HG02885 (cell line): Measurements from ENCODE around the gene BAIAP2.
A peak's percentile ranks its signal among the peaks of the same experiment; 100 is the strongest.

Experiments used
- ATAC-seq: cut with Tn5 transposase; IDR thresholded peaks from one replicate; pipeline ENCODE4 v1.9.1; 2021; ENCODE audit warnings: mild to moderate bottlenecking; ENCODE audit not compliant: unreplicated experiment, poor library complexity

BAIAP2 gene

GRCh38 chr17:81034779-81035520 lies at the start of gene BAIAP2:
BAIAP2 (plus strand) TSS chr17:81035151; CDS start chr17:81035255, 104 bp downstream.
- ATAC-seq = peak; percentile 72

- ATAC-seq = no peak
Measured at GRCh38 chr17:80986046-80986445, 48.9 kb upstream of the BAIAP2 start.

GRCh38 chr17:80986816-80987475 lies 48.0 kb upstream of the BAIAP2 start:
- ATAC-seq = no peak

GRCh38 chr17:80987941-80988461 lies 47.0 kb upstream of the BAIAP2 start:
- no peak for ATAC-seq

- no peak for ATAC-seq
Measured at GRCh38 chr17:80989586-80989913, 45.4 kb upstream of the BAIAP2 start.

- no peak for ATAC-seq
Measured at GRCh38 chr17:80990921-80991644, 43.9 kb upstream of the BAIAP2 start.

- peak; percentile 72 for ATAC-seq
Measured at GRCh38 chr17:80991645-80992076, 43.3 kb upstream of the BAIAP2 start, which contains the start of gene CHMP6. CHMP6 (plus strand) TSS chr17:80991841; CDS start chr17:80991919, 78 bp downstream.

- ATAC-seq = peak; percentile 22
Measured at GRCh38 chr17:80992077-80992947, 42.6 kb upstream of the BAIAP2 start.

GRCh38 chr17:80992948-80993624 lies 41.9 kb upstream of the BAIAP2 start:
- no peak for ATAC-seq

- no peak for ATAC-seq
Measured at GRCh38 chr17:80995131-80995530, 39.8 kb upstream of the BAIAP2 start.

GRCh38 chr17:80996422-80997305 lies 38.3 kb upstream of the BAIAP2 start:
- no peak for ATAC-seq

GRCh38 chr17:80997424-80998117 lies 37.4 kb upstream of the BAIAP2 start:
- no peak for ATAC-seq

- no peak for ATAC-seq
Measured at GRCh38 chr17:80998118-80998747, 36.7 kb upstream of the BAIAP2 start.

- ATAC-seq = no peak
Measured at GRCh38 chr17:80998748-80999535, 36.0 kb upstream of the BAIAP2 start.

GRCh38 chr17:80999536-81000333 lies 35.2 kb upstream of the BAIAP2 start:
- no peak for ATAC-seq

GRCh38 chr17:81000334-81000630 lies 34.7 kb upstream of the BAIAP2 start:
- no peak for ATAC-seq
